Daoy (cell line): ENCODE results near the gene SHANK1. TPM values are rescaled to one million over a fixed set of nuclear protein-coding genes. Genes with fewer than 3 reads are reported as not detected.

Experiments used
- DNase-seq: peaks from one replicate; pipeline ENCODE4 v3.0.0-alpha.2; 2015; ENCODE audit warnings: low read depth
- total RNA-seq: library from RNA; depleted of rRNA; stranded (reverse); fragments of >200 nt; shearing (Covaris generic); gene quantifications from 2 replicates; pipeline ENCODE4 v1.2.3, GENCODE V29; 2014

Gene SHANK1
- total RNA-seq, 1 experiment from 2014 or later: 0.17 TPM

DNA sequence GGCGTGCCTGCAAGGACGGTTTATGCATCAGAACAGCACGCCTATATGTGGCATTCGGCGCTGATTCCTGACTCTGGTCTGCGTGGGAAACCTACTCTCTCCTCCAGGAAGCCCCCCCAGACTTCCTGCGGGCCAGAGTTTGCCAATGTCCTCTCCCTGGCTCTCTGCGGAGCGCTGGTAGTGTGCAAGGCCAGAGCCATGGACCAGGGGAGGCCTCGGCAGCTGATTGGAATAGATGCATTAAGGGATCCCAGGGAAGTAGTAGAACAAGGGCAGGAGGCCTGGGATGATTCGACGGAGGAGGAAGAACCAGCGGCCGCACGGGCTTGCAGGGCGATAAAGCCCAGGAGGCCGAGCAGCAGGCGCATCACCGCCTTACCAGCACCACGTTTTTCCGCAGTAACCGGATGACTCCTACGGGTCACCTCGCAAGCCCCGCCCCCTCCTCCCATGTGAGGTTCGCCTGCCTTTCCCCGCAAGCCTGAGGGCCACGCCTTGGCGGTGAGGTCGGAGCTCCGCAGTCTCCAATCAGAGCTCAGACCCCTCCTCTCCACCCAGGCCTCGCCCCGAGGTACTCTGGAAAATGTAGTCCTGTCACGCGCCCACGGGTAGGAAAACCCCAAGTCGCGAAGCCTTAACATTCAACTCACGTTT is 8.6 kb upstream of the SHANK1 start:
- peak; percentile 71 for DNase-seq

DNA sequence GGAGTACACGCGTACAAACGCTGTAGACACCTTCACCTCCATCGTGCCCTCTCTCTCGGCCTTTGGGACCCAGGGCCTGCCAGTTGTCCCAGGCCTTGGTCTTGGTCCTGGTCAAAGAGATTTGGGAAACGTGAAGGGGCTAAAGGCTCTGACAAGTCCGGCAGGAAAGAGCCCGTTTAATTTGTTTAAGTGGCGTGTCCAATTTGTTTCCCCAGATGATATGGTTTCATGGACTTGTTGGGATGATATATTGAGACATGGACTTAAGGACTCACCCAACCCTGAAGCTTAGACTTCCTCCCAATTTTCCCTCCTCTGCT is 6.3 kb upstream of the SHANK1 start:
- no peak for DNase-seq

DNA sequence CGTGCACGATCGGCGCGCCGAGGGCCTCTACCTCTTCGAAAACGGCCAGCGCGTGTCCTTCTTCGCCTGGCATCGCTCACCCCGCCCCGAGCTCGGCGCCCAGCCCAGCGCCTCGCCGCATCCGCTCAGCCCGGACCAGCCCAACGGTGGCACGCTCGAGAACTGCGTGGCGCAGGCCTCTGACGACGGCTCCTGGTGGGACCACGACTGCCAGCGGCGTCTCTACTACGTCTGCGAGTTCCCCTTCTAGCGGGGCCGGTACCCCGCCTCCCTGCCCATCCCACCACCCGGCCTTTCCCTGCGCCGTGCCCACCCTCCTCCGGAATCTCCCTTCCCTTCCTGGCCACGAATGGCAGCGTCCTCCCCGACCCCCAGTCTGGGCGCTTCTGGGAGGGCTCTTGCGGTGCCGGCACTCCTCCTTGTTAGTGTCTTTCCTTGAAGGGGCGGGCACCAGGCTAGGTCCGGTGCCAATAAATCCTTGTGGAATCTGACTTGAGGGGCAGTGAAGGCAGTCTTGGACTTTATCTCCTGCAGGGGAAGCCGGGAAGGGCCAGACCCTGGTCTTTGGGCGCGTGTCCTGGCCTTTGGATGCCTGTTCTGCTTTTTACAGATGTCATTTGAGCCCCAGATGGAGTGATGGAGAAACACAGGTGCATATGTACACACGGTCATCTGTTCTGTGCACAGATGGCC is 5.8 kb upstream of the SHANK1 start:
- DNase-seq: no peak

DNA sequence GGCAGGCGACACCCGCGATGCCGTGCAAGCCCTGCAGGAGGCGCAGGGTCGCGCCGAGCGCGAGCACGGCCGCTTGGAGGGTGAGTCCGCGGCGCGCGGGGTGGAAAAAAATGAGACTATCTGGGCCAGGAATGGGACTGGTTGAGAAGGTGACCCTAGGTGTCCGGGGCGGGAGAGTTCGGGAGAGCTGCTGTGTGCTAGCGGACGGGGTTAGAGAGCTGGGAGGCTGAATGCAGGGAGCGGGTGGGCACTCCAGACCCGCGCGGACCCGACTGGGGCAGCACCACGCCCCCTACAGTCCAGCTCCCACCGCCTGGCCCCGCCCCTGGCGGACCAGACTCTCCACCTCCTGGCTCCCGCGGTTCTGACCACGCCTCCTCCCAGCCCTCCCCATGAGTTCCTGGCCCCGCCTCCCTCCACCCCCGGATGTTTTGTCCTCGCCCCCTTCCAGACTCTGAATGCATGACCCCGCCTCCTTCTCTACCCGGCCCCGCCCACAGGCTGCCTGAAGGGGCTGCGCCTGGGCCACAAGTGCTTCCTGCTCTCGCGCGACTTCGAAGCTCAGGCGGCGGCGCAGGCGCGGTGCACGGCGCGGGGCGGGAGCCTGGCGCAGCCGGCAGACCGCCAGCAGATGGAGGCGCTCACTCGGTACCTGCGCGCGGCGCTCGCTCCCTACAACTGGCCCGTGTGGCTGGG is 5.1 kb upstream of the SHANK1 start:
- peak; percentile 100 for DNase-seq

DNA sequence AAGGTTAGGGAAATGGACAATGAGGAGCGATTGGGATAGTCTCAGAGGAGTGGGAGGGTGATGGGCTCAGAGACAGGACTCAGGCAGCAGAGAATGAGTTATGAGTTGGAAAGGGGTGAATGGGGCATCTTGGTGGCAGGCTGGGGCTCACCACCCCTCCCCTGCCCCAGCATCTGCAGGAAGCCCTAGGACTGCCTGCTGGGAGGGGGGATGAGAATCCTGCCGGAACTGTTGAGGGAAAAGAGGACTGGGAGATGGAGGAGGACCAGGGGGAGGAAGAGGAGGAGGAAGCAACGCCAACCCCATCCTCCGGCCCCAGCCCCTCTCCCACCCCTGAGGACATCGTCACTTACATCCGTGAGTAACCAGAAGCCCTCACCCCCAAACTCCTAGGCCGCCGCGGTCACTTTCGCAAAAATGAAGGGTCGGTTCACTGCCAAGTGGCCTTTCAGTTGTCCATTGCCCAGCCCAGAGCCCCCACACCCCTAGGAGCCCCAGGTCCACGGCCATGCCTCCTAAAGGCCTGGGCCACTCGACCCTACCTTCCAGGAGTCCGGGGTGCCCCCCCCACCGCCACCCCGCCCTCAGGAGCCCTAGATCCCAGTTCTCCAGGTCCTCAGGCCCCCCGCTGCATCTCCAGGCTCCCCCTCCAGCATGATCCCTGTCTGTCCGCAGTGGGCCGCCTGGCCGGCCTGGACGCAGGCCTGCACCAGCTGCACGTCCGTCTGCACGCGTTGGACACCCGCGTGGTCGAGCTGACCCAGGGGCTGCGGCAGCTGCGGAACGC is 4.3 kb upstream of the SHANK1 start:
- no peak for DNase-seq

DNA sequence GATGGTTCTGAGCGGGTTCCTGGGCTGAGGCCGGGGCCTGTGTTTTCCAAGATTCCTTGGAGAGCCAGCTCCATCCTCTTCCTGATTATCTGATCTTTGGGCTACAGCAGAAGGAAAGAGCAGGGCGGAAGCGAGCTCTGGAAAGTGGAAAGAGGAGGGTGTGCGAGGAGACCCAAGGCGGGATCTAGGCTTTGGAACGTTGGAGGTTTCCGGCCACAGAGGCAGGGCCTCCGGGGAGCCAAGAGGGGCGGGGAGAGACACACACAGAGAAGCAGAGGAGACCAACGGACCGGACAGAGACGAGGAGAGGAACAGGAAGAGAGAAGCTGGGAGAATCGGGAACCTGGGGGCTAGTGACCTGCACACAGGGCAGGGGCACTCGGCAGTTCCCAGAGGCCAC is 3.5 kb upstream of the SHANK1 start, which contains the start of gene CLEC11A:
Gene CLEC11A, plus strand, starts transcription at position 296 of the 400 bp plus-strand sequence. CDS start 162 bp downstream, outside the sequence.
- peak; percentile 91 for DNase-seq

DNA sequence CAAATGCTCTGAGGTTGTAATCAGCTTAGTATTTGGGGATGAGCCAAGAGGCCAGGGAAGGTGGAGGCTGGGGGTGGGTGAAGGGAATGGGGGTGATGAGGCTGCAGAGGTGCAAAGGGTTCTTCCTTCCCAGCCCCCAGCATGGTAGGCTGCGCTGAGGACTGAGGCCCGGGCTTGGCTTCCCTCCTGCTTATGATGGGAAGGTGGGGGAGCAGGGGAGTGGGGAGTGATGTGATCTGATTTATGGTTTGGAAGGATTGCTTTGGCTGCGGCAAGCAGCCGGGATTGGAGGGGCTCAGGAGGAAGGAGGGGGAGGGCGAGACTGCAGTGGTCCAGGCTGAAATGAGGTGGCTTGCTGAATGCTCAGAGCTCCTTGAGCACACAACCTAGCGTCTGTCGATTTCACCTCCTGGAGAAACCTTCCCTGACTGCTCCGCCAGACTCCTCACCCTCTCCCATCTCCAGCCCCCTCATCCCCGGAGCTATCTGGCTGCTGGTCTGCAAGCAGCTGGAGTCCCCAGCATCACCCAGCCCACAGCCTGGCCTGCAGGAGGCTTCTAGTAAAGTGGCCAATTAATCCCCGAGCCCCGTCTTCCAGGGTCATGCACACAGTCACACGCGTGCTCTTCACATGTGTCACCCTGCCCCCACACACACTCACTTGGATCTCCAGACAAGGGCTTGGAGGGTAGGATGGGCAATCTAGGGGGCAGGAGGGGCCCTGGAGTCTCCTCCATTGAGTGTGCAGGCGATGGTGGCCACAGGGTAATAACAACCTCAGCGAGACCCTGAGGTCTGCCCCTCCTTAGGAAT is 2.8 kb upstream of the SHANK1 start:
- no peak for DNase-seq

DNA sequence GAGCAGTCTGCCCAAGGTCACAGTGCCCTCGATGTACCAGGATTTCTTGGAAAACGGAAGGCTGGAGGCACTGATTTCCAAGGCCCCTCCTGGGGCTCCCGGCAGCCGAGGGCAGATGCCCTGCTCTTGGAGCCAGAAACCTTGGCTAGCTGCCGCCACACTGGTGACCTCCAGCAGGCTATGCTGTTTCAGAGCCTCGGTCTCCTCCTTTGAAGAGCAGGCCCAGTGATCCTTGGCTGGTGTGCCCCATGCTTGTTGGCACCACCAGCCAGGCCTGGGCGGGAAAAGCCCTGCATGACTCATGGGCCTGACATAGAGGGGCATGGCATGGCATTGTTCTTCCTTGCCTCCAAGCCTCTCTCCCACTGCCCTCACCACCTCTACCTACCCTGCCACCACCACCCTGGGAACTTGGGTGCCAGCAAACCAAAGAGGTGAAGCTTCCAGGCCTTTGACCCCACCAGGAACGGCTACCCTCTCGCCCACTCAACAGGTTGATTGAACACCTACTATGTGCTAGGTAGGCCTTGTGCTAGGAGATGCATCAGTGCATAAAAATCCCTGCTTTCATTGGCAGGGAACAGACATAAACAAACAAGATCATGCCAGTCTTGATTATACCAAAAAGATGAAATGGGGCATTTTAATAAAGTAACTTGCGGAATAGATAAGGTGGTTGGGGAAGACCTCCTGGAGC is 2.0 kb upstream of the SHANK1 start:
- peak; percentile 65 for DNase-seq

DNA sequence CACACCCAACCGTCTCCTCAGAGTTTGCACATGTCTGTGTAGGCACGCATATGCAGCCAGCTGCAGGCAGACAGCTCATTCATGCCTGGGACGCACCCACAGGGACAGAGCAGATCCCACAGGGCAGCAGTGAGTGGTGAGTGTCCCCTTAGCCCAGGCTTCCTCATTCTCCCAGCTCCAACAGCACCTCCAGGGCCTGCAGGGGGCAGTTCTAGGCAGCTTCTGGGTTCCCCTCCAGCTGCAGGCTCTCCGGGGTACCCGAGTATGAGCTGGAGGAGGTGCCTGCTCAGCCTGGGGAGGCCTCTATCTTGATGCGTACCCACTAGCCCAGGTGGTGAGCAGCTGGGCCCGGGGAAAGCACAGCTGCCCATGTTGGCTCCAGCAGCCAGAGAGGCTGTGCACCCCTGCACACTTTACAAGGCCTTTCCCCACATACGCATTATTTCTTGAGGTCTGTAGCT is 1.3 kb upstream of the SHANK1 start:
- peak; percentile 71 for DNase-seq

DNA sequence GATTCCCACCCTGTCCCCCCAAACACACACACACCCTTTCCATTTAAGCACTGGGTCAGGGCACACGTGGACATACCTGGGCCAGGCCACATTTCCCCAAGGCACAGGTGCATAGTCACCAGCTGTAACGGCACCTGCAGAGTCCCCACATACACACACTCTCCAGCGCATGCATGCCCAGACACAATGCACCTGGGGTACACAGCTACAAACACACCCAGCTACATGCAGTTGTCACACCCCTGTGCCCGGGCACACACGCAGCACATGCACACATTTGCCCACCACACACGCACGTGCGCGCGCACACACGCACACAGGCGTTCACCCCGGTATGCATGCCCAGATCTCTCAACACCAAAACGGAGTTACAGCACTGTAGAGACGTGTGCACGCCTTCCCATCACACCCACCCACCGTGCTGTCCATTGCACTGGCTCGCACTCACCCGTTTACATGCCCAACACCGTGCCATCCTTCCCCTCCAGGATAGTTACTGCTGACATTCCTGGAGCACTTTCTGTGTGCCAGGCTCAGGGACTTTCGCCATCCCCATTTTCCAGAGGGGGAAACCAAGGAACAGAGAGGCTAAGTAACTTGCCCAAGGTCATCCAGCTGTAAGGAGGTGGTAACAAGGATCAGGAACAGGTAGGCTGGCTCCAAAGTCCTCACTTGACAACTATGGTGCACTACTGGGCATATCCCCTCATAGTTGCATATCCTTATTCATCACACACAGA is 749 bp upstream of the SHANK1 start:
- no peak for DNase-seq

DNA sequence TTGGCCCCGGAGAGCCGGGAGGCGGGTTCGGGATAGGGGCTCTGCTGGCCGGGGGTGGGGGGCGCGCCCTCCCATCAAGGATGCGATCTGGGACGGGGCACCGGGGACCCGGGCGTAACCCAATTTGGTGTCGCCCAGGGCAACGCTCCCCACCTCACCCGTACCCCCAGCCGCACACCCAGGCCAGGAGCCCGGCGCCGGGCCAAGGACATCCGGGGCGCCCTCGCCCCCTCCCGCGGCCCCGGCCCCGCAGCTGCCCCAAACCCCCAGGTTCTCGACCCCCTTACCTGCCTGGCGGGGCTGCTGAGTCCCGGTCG is 525 bp downstream of the SHANK1 start:
- no peak for DNase-seq

DNA sequence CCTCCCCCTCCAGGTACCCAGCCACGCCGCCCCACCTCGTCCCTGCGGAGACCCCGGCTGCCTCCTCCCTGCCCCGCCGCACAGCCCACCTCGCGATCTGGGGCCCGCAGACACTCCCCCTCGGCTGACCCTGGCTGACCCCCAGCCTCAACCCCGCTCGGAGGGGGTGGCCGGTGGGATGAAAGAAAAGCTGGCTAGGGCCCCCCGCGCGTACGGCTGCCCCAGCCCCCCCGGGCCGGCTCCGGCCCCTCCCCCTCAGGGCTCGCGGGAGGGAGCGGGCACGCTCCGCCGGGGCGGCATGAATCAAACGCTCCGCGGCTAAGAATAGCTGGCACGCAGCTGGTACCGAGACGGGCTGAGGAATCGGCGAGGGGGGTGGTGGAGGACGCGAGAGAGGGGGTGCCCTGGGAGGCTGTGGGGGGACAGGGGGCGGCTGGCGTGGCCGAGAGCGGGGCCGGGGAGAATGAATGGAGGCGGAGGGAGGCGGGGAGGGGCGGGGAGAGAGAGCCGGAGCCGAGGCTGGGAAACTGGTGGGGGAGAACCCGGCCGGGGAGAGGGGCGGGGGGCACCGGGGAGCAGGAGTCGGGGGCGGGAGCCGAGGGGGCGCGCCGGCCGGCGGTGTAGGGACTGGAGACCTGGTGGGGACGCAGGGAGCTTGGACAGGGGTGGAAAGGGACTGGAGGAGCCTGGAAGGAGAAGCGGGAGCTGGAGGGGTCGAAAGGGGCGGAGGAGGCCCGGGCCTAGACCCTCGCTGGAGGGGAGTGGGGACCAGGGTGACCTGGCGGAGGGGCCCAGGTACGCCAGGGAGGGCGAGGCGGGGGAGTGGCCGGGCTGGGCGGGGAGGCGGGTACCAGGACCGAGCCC is 1.1 kb downstream of the SHANK1 start:
- DNase-seq: no peak

DNA sequence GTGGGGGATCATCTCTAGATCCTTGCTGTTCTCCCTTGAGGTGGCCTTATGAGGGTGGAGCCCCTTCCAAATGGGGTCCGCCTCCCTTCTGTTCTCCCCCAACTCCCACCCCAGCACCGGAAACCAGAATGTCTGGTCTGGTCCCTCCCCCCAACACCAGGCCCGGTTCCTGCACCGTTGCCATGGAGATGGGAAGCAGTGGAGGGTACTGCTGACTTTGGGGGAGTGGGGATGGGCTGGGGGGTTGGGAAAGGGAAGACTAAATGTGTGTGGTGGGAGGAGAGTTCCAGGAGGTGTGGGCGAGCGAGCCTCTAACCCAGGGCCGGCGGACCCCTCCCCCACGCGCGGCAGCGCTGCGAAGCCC is 1.7 kb downstream of the SHANK1 start:
- DNase-seq: no peak

DNA sequence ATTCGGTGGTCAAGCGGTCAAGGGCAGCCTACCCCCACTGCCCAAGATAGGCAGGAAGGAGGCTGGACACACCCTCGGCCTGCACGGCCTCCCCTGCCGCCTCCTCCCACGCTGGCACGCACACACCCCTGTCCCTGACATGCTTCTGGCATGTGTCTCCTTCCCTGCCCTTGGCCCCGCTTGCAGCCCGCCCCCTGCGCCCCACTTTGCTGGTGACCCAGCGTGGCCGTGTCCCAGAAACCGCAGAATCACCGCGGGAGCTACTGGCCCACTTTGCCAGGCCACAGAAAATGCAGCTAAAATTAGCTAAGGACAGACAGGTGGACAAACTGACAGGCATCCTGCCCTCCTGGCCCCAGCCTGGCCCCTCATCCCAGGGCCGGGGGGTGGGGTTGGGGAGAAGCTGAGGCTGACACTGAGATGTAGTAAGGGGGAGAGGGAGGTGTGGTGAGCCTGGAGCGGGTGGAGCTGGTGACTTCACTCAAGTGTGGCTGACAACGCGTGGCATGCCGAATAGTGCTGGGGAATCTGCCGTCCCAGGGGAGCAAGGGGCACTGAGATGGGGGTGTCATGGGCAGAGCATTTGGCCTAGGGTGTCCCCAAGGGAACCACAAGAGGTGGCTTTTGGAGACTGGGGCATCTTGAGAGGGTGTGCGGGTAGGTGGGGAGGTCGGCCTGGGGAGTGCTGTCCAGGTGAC is 2.4 kb downstream of the SHANK1 start:
- no peak for DNase-seq

DNA sequence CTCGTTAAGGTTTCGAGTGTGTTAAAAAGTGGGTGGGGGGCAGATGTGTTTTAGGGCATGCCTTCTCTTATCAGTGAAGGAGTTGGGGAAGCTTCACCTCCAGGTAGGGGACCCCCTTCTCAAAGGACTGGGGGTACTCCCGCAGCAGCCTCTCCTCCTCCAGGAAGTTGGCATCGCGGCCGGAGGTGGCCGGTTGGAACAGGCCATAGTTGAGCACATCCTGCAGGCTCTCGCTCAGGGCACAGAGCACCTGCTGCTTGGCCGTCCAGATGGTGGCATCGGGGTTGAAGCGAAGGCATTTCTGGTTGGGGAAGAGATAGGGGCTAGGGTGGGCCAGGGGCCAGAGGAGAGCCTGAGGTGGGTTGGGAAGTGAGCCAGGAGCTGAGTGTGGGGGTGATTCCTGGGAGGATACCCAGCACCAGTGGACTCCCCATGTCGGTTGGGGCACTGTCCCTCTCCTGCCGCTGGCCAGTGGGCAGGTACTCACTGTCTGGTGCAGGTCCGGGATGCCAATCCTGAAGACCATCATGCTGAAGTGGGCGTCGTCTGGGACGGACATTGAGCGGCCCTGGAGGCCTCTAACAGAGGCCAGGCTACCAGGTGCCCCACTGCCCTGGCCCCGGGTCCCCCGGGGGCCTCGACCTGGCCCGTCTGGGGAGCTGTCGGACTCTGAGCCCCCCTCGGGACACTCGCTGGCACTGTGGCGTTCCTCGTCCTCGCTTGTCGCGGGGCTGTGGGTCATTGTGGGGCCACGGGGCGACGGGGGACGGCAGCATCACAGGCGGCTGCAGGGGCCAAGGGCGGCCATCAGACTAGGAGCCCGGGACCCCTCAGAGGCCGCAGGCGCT is 3.2 kb downstream of the SHANK1 start:
- DNase-seq: no peak

DNA sequence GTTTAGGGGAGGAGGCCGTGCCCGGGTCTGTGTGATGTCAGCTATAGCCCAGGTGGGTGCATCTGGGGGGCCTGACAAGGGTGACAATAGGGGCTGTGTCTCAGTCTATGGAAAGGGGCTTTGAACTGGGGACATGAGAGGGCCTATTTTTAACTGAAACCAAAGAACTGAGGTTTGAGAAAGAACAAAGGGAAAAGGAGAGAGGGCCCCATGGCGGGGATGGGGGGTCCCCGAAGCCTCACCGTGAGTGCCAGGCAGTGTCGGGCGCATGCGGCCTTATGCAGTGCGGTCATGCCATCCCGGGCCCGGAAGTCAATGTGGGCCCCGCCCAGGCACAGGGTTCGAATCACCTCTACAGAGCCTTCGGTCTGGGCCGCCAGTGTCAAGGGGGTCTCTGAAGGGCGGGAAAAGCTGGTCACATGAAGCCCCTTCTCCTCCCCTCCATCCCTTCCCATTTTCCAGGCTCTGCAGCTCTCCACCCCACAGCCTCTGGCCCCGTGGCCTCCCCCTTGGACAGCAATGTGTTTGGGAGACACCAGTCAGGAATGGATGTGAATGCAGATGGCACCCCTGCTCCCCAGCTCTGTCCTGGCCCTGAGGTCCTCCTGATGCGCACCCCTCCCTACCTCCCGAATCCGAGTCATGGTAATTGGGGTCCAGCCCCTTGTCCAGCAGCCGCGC is 5.9 kb downstream of the SHANK1 start:
- DNase-seq: no peak

DNA sequence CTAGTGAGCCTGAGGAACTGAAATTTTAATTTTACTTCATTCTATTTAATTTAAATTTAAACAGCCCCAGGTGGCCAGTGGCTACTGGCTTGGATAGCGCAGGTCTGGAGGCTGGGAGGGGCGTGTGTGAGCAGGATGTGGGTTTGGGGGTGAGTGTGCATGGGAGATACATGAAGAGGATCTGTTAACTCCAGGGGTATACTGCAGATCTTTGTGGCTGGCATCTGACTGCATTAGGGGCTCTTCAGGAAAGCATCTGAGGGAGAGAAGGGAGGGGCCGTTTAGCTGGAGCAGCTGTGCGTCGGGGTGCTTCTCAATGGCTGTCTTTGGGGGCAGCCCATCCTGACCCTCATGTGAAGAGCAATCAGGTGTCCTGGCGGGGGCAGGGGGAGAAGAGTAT is 6.8 kb downstream of the SHANK1 start:
- no peak for DNase-seq
